Measurements from ENCODE around the gene CBARP. TPM values are rescaled to one million over a fixed set of nuclear protein-coding genes. Genes with fewer than 3 reads are reported as not detected.
A peak's percentile ranks its signal among the peaks of the same experiment; 100 is the strongest.

CBARP gene
- total RNA-seq, 1 donor from 2014 or later = 26.2 TPM

- H3K4me3 Mint-ChIP-seq = peak overlapping the region; percentile 86
- no peak overlapping the region for H3K27ac Mint-ChIP-seq (ENCODE audit: unreplicated experiment)
- TF ChIP-seq CTCF (conservative IDR thresholded peaks at IDR 0.05) = no peak
- no peaks in the 10 kb centered on the region for H3K9me3 Mint-ChIP-seq
- H3K36me3 Mint-ChIP-seq (ENCODE audit: low read depth) = peaks cover 9% of the 10 kb centered on the region
- H3K27me3 Mint-ChIP-seq (ENCODE audit: low read depth) = peaks cover 25% of the 10 kb centered on the region
- no peak for DNase-seq (ENCODE audit: low read depth, low spot score)
- H3K4me1 Mint-ChIP-seq = peaks cover 37% of the 10 kb centered on the region
Measured at GRCh38 chr19:1256646-1257474, 19.1 kb upstream of the CBARP start.

DNA sequence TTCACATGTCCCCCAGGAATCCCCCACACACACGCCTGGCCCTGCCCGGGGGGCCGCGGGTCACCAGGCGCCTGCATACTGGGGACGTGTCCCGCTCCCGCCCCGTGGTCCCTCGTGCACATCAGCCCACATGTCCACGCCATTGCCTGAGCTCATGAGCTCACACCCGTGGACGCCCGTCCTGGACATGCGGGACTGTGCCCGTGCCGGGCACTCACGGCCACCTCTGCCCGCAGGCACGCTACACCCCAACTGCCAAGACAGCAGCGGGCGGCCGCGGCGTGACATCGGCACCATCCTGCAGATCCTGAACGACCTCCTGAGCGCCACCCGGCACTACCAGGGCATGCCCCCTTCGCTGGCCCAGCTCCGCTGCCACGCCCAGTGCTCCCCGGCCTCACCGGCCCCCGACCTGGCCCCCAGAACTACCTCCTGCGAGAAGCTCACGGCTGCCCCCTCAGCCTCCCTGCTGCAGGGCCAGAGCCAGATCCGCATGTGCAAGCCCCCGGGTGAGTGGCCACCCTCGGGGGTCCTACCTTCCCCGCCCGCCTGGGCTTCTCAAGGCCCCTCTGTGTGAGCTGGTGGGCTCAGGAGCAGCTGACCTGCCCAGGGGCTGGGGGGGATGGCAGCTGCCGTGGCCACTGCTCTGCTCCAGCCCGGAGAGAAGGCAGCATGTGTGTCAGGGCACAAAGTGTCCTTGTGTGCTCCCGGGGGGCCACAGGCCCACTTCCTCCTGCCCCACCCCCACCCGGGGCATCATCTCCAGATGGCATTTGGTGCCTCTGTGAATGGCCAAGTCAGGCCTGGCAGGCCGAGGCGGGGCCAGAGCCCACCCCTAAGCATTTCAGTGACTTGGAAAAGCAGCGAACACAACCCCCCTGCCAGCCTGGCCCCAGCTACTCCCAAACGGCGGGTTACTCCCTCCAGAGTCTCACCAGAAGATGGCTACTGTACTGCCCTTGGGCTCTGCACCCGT lies 17.7 kb upstream of the CBARP start:
- no peak for DNase-seq (ENCODE audit: low read depth, low spot score)
- Mint-ChIP-seq H3K4me3 (peak overlapping the region; percentile 80), H3K4me1 (peaks cover 29% of the 10 kb centered on the region), H3K9me3 (no peaks in the 10 kb centered on the region), H3K36me3 (ENCODE audit: low read depth) (peaks cover 14% of the 10 kb centered on the region), H3K27me3 (ENCODE audit: low read depth) (peaks cover 22% of the 10 kb centered on the region), H3K27ac (ENCODE audit: unreplicated experiment) (no peak overlapping the region)
- TF ChIP-seq CTCF (conservative IDR thresholded peaks at IDR 0.05) = no peak

DNA sequence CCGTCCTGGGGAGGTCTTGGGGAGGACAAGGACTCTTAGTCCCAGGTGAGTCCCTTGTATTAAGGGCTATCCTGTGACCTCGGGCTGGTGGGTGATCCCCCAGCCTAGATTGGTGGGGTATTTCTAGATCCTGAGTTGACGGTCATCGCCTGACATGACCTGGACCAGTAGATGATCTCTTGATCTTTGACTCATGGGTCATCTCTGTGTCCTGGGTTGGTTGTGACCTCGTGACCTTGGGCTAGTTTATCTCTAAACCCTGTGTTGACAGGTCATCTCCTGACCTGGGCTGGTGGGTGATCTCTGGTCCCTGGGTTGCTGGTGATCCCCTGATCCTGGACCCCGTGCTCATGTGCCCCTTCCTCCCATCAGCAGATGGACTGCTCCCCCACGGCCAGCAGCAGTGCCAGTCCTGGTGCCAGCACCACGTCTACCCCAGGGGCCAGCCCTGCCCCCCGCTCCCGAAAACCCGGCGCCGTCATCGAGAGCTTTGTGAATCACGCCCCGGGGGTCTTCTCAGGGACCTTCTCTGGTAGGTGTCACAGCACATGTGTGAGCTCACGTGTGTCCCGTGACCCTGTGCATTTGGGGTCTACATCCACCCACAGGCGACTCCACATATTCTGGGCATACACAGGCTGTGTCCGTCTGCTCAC lies 16.9 kb upstream of the CBARP start:
- Mint-ChIP-seq H3K36me3 (ENCODE audit: low read depth) (peaks cover 15% of the 10 kb centered on the region), H3K4me3 (peak overlapping the region; percentile 80)

GRCh38 chr19:1254081-1254527 lies 16.3 kb upstream of the CBARP start:
- no peak for DNase-seq (ENCODE audit: low read depth, low spot score)
- H3K9me3 Mint-ChIP-seq = no peaks in the 10 kb centered on the region
- no peak for TF ChIP-seq CTCF (conservative IDR thresholded peaks at IDR 0.05)
- peaks cover 20% of the 10 kb centered on the region for H3K4me1 Mint-ChIP-seq
- H3K27me3 Mint-ChIP-seq (ENCODE audit: low read depth) = peaks cover 16% of the 10 kb centered on the region
- no peak overlapping the region for H3K27ac Mint-ChIP-seq (ENCODE audit: unreplicated experiment)
- H3K4me3 Mint-ChIP-seq = peak overlapping the region; percentile 80
- peaks cover 16% of the 10 kb centered on the region for H3K36me3 Mint-ChIP-seq (ENCODE audit: low read depth)

More for the DNA sequence above, 16.9 kb upstream of the CBARP start:
- H3K27ac Mint-ChIP-seq (ENCODE audit: unreplicated experiment) = no peak overlapping the region
- peaks cover 25% of the 10 kb centered on the region for H3K4me1 Mint-ChIP-seq
- H3K9me3 Mint-ChIP-seq = no peaks in the 10 kb centered on the region
- H3K27me3 Mint-ChIP-seq (ENCODE audit: low read depth) = peaks cover 19% of the 10 kb centered on the region
- no peak for DNase-seq (ENCODE audit: low read depth, low spot score)
- no peak for TF ChIP-seq CTCF (conservative IDR thresholded peaks at IDR 0.05)

GRCh38 chr19:1253514-1254080 lies 15.8 kb upstream of the CBARP start:
- no peak for TF ChIP-seq CTCF (conservative IDR thresholded peaks at IDR 0.05)
- no peak for DNase-seq (ENCODE audit: low read depth, low spot score)
- H3K9me3 Mint-ChIP-seq = no peaks in the 10 kb centered on the region
- H3K36me3 Mint-ChIP-seq (ENCODE audit: low read depth) = peaks cover 16% of the 10 kb centered on the region
- peak overlapping the region; percentile 68 for H3K4me3 Mint-ChIP-seq
- H3K27ac Mint-ChIP-seq (ENCODE audit: unreplicated experiment) = no peak overlapping the region
- H3K27me3 Mint-ChIP-seq (ENCODE audit: low read depth) = peaks cover 12% of the 10 kb centered on the region
- peaks cover 15% of the 10 kb centered on the region for H3K4me1 Mint-ChIP-seq
